MCF 10A (cell line): ENCODE results near the gene GLB1L2. TPM values are rescaled to one million over a fixed set of nuclear protein-coding genes. Genes with fewer than 3 reads are reported as not detected.
"Not testable (repeated sequence)": the region's sequence is repeated elsewhere in the genome, so short reads cannot be mapped to it uniquely, and the experiment has no call there.

Source experiments
- Bru-seq: library from RNA; stranded (reverse); fragments of 400-500 nt; gene quantifications from one replicate; lab custom pipeline; 2021; lab: Mats Ljungman, UMichigan
- BruChase-seq, 2 experiments: library from RNA; stranded (reverse); fragments of 400-500 nt; gene quantifications; one replicate each; lab custom pipeline; 2021; lab: Mats Ljungman, UMichigan
- BruUV-seq: library from RNA; stranded (reverse); fragments of 400-500 nt; replicated peaks from 2 replicates; lab custom pipeline; 2021; lab: Mats Ljungman, UMichigan
- CTCF ChIA-PET: fragments of 300-600 bp; sonication (Branson Sonifier 250); formaldehyde crosslinking; extraction: SDS; loops from one replicate; lab custom pipeline; 2021; ENCODE audit warnings: antibody characterized with exemption, inconsistent platforms; lab: Yijun Ruan, JAX
- POLR2A ChIA-PET: fragments of 300-600, 350-650 bp; sonication (Branson Sonifier 250); formaldehyde crosslinking; extraction: SDS; loops from one replicate; lab custom pipeline; 2020; ENCODE audit warnings: antibody characterized with exemption, inconsistent platforms; lab: Yijun Ruan, JAX
- DNase-seq: peaks from one replicate; pipeline ENCODE4 v3.0.0-alpha.2; 2018; ENCODE audit not compliant: unreplicated experiment
- H3K27ac Mint-ChIP-seq: one replicate; pipeline ENCODE4 v1.8.0; 2022; ENCODE audit warnings: mild to moderate bottlenecking, low read depth, mixed read lengths; ENCODE audit not compliant: unreplicated experiment
- H3K27me3 Mint-ChIP-seq: one replicate; pipeline ENCODE4 v1.8.0; 2022; ENCODE audit warnings: mixed read lengths; ENCODE audit not compliant: insufficient read depth, unreplicated experiment
- H3K36me3 Mint-ChIP-seq: one replicate; pipeline ENCODE4 v1.8.0; 2022; ENCODE audit warnings: mild to moderate bottlenecking, moderate library complexity, mixed read lengths; ENCODE audit not compliant: insufficient read depth, unreplicated experiment
- H3K4me1 Mint-ChIP-seq: one replicate; pipeline ENCODE4 v1.8.0; 2022; ENCODE audit warnings: mixed read lengths; ENCODE audit not compliant: insufficient read depth, unreplicated experiment
- H3K4me3 Mint-ChIP-seq: one replicate; pipeline ENCODE4 v1.8.0; 2022; ENCODE audit warnings: mild to moderate bottlenecking, moderate library complexity, mixed read lengths; ENCODE audit not compliant: unreplicated experiment
- H3K9me3 Mint-ChIP-seq: one replicate; pipeline ENCODE4 v1.8.0; 2022; ENCODE audit warnings: mixed read lengths; ENCODE audit not compliant: unreplicated experiment
- intact Hi-C: fragments of 100-400 bp; cut with micrococcal nuclease; formaldehyde crosslinking; loops from 2 replicates; pipeline ENCODE4 v1.14.1; 2022
- long read RNA-seq: library from polyadenylated mRNA; stranded (forward); transcript quantifications from one replicate; pipeline ENCODE4 v2.0.0, GENCODE V29; 2022
- total RNA-seq: library from RNA; stranded (reverse); gene quantifications from 2 replicates; pipeline ENCODE4 v1.2.3, GENCODE V29; 2022
- TF ChIP-seq, protein P1 (sequence below): fragments of 200-600 bp; IDR thresholded peaks from one replicate; pipeline ENCODE4 v1.8.0; 2022; ENCODE audit warnings: antibody characterized with exemption, mild to moderate bottlenecking; ENCODE audit not compliant: unreplicated experiment

Gene GLB1L2, protein sequence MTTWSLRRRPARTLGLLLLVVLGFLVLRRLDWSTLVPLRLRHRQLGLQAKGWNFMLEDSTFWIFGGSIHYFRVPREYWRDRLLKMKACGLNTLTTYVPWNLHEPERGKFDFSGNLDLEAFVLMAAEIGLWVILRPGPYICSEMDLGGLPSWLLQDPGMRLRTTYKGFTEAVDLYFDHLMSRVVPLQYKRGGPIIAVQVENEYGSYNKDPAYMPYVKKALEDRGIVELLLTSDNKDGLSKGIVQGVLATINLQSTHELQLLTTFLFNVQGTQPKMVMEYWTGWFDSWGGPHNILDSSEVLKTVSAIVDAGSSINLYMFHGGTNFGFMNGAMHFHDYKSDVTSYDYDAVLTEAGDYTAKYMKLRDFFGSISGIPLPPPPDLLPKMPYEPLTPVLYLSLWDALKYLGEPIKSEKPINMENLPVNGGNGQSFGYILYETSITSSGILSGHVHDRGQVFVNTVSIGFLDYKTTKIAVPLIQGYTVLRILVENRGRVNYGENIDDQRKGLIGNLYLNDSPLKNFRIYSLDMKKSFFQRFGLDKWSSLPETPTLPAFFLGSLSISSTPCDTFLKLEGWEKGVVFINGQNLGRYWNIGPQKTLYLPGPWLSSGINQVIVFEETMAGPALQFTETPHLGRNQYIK
- total RNA-seq (11.1 and 17.0 TPM in 2 replicates), Bru-seq, nascent RNA (percentile 44 among the genes with signal in this experiment), BruChase-seq, experiment 1, labeled RNA remaining after a 6-hour chase (percentile 45 among the genes with signal in this experiment), BruChase-seq, experiment 2, labeled RNA remaining after a 2-hour chase (percentile 43 among the genes with signal in this experiment)
- long read RNA-seq, partial matches to known transcripts: 7 of 53 reads
- long read RNA-seq, other reads (novel, unspliced or antisense): 46 of 53 reads

- no peaks in the 10 kb centered on the region for H3K9me3 Mint-ChIP-seq
- peaks cover under 1% of the 10 kb centered on the region for H3K27me3 Mint-ChIP-seq
- H3K4me1 Mint-ChIP-seq: peaks cover 12% of the 10 kb centered on the region
- ChIA-PET POLR2A (no interaction called here), CTCF (no interaction called here)
- TF ChIP-seq, protein P1, sequence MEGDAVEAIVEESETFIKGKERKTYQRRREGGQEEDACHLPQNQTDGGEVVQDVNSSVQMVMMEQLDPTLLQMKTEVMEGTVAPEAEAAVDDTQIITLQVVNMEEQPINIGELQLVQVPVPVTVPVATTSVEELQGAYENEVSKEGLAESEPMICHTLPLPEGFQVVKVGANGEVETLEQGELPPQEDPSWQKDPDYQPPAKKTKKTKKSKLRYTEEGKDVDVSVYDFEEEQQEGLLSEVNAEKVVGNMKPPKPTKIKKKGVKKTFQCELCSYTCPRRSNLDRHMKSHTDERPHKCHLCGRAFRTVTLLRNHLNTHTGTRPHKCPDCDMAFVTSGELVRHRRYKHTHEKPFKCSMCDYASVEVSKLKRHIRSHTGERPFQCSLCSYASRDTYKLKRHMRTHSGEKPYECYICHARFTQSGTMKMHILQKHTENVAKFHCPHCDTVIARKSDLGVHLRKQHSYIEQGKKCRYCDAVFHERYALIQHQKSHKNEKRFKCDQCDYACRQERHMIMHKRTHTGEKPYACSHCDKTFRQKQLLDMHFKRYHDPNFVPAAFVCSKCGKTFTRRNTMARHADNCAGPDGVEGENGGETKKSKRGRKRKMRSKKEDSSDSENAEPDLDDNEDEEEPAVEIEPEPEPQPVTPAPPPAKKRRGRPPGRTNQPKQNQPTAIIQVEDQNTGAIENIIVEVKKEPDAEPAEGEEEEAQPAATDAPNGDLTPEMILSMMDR: no peak
- peak within 1 kb of the TSS; percentile 57 for H3K27ac Mint-ChIP-seq
- intact Hi-C loops: no loop called here
- peaks cover 14% of the 10 kb centered on the region for H3K36me3 Mint-ChIP-seq
- peak; percentile 72 for DNase-seq
- peak within 1 kb of the TSS; percentile 76 for H3K4me3 Mint-ChIP-seq
- no TSS peak for BruUV-seq
Measured at GRCh38 chr11:134331354-134332188, at the start of gene GLB1L2. Gene GLB1L2, plus strand, starts transcription at chr11:134331988. Its CDS starts 74 bp downstream, at chr11:134332062.

DNA sequence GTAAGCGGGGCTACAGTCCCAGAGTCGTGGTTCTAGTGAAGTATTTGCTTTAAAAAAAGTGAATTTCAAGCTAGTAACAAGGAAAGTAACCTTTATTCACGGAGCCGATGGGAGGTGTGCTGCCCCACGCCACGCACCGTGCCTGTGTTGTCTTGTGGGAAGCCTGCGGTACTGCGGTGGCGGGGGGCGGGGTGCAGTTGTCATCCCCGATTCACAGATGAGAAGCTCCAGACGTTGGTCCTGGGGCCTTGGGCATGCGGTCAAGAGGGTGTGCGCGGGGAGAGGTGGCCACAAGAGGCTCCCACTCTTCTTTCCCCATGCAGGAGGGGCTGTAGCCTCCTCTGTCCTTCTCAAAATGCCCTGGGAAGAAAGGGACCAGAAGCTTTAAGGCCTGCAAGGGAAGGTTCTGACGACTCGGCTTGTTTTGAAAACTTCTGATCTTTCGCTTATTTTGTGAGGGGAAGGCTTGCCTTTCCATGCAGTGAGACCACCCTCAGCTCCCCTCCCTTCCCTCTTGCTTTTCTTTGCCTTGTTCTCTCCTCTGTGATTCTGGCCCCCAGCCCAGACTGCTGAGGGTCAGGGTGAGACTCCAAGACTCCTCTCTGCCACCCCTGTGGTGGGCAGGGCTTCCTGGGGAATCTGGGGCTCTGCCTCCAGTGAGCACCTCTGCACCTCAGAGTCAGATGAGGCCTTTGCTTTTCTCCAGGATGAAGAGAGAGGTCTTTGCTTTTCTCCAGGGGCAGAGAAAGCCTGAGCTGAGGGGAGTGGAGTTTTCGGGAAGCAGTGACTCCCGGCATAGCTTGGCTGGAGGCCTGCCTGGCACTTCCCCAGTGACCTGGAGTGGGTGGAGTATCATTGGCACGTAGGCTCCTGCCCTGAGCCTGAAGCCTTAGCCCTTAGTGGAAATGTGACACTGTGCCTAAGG lies 49.4 kb upstream of the GLB1L2 start:
- Mint-ChIP-seq H3K4me1 (no peaks in the 10 kb centered on the region), H3K4me3 (no peak overlapping the region), H3K9me3 (no peaks in the 10 kb centered on the region), H3K36me3 (no peaks in the 10 kb centered on the region), H3K27me3 (peaks cover 3% of the 10 kb centered on the region), H3K27ac (no peak overlapping the region)
- CTCF ChIA-PET: interaction anchor here (0.5 to 1.4 kb wide), 2 partner anchors 9 to 28 kb away, joined by 4 read pairs; no protein-coding TSS in a partner anchor
- TF ChIP-seq, protein P1: no peak
- DNase-seq: peak; percentile 20
- no TSS peak for BruUV-seq
- intact Hi-C loops: no loop called here
- POLR2A ChIA-PET: interaction anchor here (0.7 kb wide), 1 partner anchor 13 kb away, joined by 3 read pairs; no protein-coding TSS in a partner anchor

GRCh38 chr11:134283461-134284230 lies 48.1 kb upstream of the GLB1L2 start:
- no peak overlapping the region for H3K27ac Mint-ChIP-seq
- H3K4me3 Mint-ChIP-seq: no peak overlapping the region
- no peak for DNase-seq
- BruUV-seq: no TSS peak
- H3K9me3 Mint-ChIP-seq: no peaks in the 10 kb centered on the region
- intact Hi-C loops: no loop called here
- no peaks in the 10 kb centered on the region for H3K4me1 Mint-ChIP-seq
- H3K27me3 Mint-ChIP-seq: no peaks in the 10 kb centered on the region
- TF ChIP-seq, protein P1: no peak
- CTCF ChIA-PET: interaction anchor here (0.5 to 0.6 kb wide), 3 partner anchors 27 to 484 kb away, joined by 3 to 4 read pairs (median 3); no protein-coding TSS in a partner anchor
- POLR2A ChIA-PET: no interaction called here
- H3K36me3 Mint-ChIP-seq: no peaks in the 10 kb centered on the region

DNA sequence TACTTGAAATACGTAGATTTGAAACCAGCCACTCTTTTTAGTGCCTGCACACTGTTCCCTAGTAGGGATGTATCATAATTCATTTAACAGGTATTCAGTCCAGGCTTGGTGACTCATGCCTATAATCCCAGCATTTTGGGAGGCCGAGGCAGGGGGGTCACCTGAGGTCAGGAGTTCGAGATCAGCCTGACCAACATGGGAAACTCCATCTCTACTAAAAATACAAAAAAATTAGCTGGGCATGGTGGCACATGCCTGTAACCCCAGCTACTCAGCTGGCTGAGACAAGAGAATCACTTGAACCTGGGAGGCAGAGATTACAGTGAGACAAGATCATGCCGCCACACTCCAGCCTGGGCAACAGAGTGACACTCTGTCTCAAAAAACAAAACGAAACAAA lies 47.4 kb upstream of the GLB1L2 start:
- H3K36me3 Mint-ChIP-seq, CTCF ChIA-PET, BruUV-seq, intact Hi-C loops, H3K9me3 Mint-ChIP-seq, H3K4me3 Mint-ChIP-seq, H3K27ac Mint-ChIP-seq, POLR2A ChIA-PET, H3K27me3 Mint-ChIP-seq, DNase-seq, H3K4me1 Mint-ChIP-seq: not testable (repeated sequence)
